K562 treated with DMSO at 1 percent for 48 hours (cell line): Measurements from ENCODE around the gene COX19. TPM values are rescaled to one million over a fixed set of nuclear protein-coding genes. Genes with fewer than 3 reads are reported as not detected.

Experiments
- total RNA-seq: library from RNA; unstranded; fragments of 300-600 nt; gene quantifications from 2 replicates; pipeline ENCODE4 v1.2.3, GENCODE V29; 2022; ENCODE audit warnings: low replicate concordance; ENCODE audit errors: extremely low read depth

Gene COX19, protein sequence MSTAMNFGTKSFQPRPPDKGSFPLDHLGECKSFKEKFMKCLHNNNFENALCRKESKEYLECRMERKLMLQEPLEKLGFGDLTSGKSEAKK
- not detected in 2 replicates for total RNA-seq

DNA sequence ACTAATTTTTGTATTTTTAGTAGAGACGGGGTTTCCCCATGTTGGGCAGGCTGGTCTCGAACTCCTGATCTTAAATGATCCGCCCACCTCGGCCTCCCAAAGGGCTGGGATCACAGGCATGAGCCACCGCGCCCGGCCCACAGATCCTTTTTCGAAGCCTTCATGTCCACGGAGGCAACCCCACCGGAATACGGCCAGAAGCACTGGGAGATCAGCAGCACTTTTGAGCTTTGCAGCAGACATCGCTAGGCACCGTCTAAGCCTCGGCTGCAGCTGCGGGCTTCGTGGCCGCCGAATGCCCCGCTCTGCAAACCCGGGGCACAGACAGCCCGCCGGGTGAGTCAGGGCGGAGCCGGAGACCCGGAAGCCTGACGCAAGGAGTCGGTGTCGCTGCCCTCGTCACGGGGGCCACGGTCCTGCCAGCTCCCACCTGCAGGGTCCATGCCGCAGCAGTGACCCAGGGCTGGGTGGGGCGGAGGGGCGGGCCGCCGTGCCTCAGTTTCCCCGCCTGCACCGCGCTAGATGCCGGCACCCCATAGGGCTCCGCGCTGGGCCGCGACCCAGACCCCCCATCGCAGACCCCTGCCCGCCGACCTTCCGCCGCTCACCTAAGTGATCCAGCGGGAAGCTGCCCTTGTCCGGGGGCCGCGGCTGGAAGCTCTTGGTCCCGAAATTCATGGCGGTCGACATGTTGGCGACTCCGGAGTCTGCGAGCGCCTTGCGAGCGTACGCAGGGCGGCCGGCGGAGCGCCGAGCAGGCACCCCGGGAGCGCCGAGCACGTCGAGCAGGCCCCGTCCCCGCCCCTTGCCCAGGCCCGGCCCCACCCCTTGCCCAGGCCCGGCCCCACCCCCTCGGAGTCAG lies at the start of gene COX19:
Gene COX19 (minus strand): TSS at position 730 of the 862 bp plus-strand sequence. CDS start 40 bp downstream, at position 690.

DNA sequence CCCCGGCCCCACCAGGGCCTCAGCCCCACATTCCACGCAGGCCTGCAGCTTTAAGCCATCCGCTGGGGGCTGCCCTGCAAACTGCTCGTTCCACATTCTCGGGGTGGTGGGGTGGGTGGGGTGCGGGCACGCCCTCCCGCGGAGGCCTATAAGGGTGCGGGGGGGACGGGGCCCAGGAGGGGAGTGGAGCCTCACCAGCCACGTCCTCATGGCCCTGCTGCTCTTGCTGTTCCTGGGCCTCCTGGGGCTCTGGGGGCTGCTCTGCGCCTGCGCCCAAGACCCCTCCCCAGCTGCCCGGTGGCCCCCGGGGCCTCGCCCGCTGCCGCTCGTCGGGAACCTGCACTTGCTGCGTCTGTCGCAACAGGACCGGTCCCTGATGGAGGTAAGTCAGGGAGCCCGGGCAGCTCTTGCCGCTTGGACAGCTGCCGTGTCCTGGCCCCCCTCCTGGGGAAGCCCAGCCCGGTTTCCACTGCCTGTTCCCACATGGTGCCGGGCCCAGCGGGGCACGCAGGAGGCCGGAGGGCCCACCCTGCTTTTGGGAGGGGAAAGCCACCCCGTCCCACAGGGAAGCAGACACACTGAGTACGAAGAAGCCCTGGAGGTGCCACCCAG lies 7.8 kb upstream of the COX19 start, which contains the start of gene CYP2W1:
Gene CYP2W1 (plus strand): TSS at position 178 of the 612 bp plus-strand sequence. CDS start 31 bp downstream, at position 209.

DNA sequence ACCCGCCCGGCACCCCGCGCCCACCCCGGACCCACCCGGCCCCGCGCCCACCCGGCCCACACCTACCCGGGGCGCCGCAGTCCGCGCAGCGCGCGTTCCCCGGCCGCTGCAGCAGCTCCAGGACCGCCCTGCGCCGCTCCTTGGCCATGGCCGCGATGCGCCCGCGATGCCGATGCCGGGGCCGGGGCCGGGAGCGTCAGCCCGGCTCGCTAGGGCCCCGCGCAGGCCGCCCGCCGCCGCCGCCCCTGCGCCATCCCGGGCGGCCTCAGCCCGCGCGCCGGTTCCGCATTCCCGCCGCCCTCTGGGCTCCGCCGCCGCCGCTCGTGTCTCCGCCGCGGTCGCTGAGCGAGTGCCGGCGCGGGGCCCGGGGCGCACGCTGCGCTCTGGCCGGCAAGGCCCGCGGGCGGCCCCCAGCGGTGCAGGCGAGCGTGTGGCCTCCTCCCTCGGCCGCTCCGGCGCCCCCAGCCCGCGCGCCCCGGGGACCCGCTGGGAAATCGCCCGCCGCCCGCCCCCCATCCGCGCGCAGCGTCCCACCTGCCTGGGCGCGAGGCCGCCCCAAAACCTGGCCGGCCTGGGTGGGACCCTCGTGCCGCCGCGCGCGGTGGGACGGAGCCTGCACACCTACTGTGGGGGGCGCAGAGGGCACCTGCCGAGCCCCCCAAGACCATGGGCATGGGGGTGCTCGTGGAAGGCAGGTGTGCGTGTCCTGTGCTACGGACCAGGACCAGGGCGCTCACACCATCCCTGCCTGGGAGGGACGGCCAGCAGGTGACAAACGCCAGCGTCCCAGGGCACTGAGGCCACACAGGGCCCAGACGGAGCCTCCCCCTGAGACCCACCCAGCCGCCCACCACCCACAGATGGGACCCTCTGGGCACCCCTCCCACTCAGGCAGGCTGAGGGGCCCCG lies 20.8 kb downstream of the COX19 start, which contains the start of gene ADAP1:
Gene ADAP1 (minus strand): TSS at position 351 of the 909 bp plus-strand sequence. CDS start 203 bp downstream, at position 148.

Other genes with a start within 250 kb of the COX19 start
- not detected in 2 replicates for gene DNAAF5, start 248.8 kb downstream of the COX19 start, total RNA-seq
- gene PRKAR1B, start 248.3 kb downstream of the COX19 start, total RNA-seq, result not detected in 2 replicates
- not detected in 2 replicates for gene SUN1, start 143.1 kb downstream of the COX19 start, total RNA-seq
- gene GET4, start 99.0 kb downstream of the COX19 start, total RNA-seq, result not detected in 2 replicates
- gene ADAP1, start 20.9 kb downstream of the COX19 start, total RNA-seq, result not detected in 2 replicates
- not detected in 2 replicates for gene CYP2W1, start 7.6 kb upstream of the COX19 start, total RNA-seq
- gene GPR146, start 69.0 kb upstream of the COX19 start, total RNA-seq, result not detected in 2 replicates
- not detected in 2 replicates for gene GPER1, start 112.6 kb upstream of the COX19 start, total RNA-seq
- not detected in 2 replicates for gene ZFAND2A, start 184.6 kb upstream of the COX19 start, total RNA-seq